CD4-positive, alpha-beta T cell treated with Interleukin-6 for 4 hours (primary cell): Measurements from ENCODE around the gene KANSL1L.

Source experiments
- DNase-seq: peaks from one replicate; pipeline ENCODE4 v3.0.0-alpha.2; 2020; ENCODE audit warnings: mixed read lengths

The KANSL1L gene

GRCh38 chr2:209986415-209986814 is 184.8 kb downstream of the KANSL1L start:
- DNase-seq: no peak

- DNase-seq: no peak
These were observed 185.3 kb downstream of the KANSL1L start for GRCh38 chr2:209985874-209986273.

GRCh38 chr2:209984291-209984690 is 186.9 kb downstream of the KANSL1L start:
- no peak for DNase-seq

- no peak for DNase-seq
These were observed 193.6 kb downstream of the KANSL1L start for GRCh38 chr2:209977386-209978239.

GRCh38 chr2:209976698-209977385 is 194.4 kb downstream of the KANSL1L start:
- no peak for DNase-seq

GRCh38 chr2:209974576-209974975 is 196.6 kb downstream of the KANSL1L start:
- no peak for DNase-seq

- no peak for DNase-seq
These were observed 197.9 kb downstream of the KANSL1L start for GRCh38 chr2:209973328-209973727.
